Colonic mucosa (tissue), 4 donors: ENCODE results near the gene HNRNPL. TPM values are rescaled to one million over a fixed set of nuclear protein-coding genes. Genes with fewer than 3 reads are reported as not detected.

Experiments
- DNase-seq: peaks from one replicate; pipeline ENCODE4 v3.0.0-alpha.2; 2020
- H3K27ac ChIP-seq: fragments of 200-600 bp; one replicate; pipeline ENCODE4 v1.8.0; 2021
- H3K27me3 ChIP-seq: fragments of 200-600 bp; one replicate; pipeline ENCODE4 v1.8.0; 2021
- H3K36me3 ChIP-seq: fragments of 200-600 bp; one replicate; pipeline ENCODE4 v1.8.0; 2021
- H3K4me1 ChIP-seq: fragments of 200-600 bp; one replicate; pipeline ENCODE4 v1.8.0; 2021; ENCODE audit warnings: mild to moderate bottlenecking
- H3K4me3 ChIP-seq: fragments of 200-600 bp; one replicate; pipeline ENCODE4 v1.8.0; 2021
- H3K9ac ChIP-seq, 2 donors: one replicate each; pipeline ENCODE4 v1.7.0; 2013; ENCODE audit warnings: control low read depth in 2 of 2, low read depth in 2 of 2, low read length in 2 of 2
- H3K9me3 ChIP-seq: fragments of 200-600 bp; one replicate; pipeline ENCODE4 v1.8.0; 2021
- CTCF ChIP-seq: fragments of 200-600 bp; IDR thresholded peaks from one replicate; pipeline ENCODE4 v1.8.0; 2022; ENCODE audit warnings: antibody characterized with exemption, mild to moderate bottlenecking
- intact Hi-C: fragments of 100-400 bp; cut with DNase I; formaldehyde crosslinking; loops from one replicate; pipeline ENCODE4 v1.14.1; 2022
- total RNA-seq, 2 donors: library from RNA; stranded (reverse); fragmentation: NEBNext Ultra II Directional in 1 of 2; extraction: Animal tissue kit (Norgen Biotek cat#: 25700) in 1 of 2; gene quantifications; one replicate each; pipeline ENCODE4 v1.2.1, GENCODE V29; 2021
- donor health status: healthy.
- donor health status: DM: no; HTN: no; CAD: no.
- donor health status: DM: no; HTN: no; CAD: no.

Gene HNRNPL
- 100 to 1,000 TPM; 305 to 418 TPM for total RNA-seq

GRCh38 chr19:38849860-38850435 is at the start of gene HNRNPL:
HNRNPL (minus strand) TSS chr19:38849986; CDS start chr19:38849966, 20 bp downstream.
- peak within 1 kb of the TSS; percentile 86 for H3K4me3 ChIP-seq
- H3K4me1 ChIP-seq, result peaks cover 6% of the 10 kb centered on the region
- peak within 1 kb of the TSS; percentile 100 for H3K27ac ChIP-seq
- peak; percentile 100 for DNase-seq
- H3K9ac ChIP-seq, result peak within 1 kb of the TSS; percentile 91 to 100
- peak; percentile 52 for TF ChIP-seq CTCF
- H3K9me3 ChIP-seq, result no peaks in the 10 kb centered on the region
- H3K36me3 ChIP-seq, result peaks cover 21% of the 10 kb centered on the region
- no peaks in the 10 kb centered on the region for H3K27me3 ChIP-seq
- intact Hi-C loops, result loop anchor here (5.0 kb wide), 1 partner anchor 38 kb away; the partner anchor contains the start of gene LGALS4

GRCh38 chr19:38898788-38899446 is 49.1 kb upstream of the HNRNPL start:
- peak overlapping the region; percentile 90 for H3K4me3 ChIP-seq
- H3K36me3 ChIP-seq, result no peaks in the 10 kb centered on the region
- intact Hi-C loops, result no loop called here
- no peaks in the 10 kb centered on the region for H3K4me1 ChIP-seq
- peak; percentile 40 for DNase-seq
- H3K27ac ChIP-seq, result peak overlapping the region; percentile 81
- peak overlapping the region; percentile 86 to 95 for H3K9ac ChIP-seq
- no peaks in the 10 kb centered on the region for H3K9me3 ChIP-seq
- TF ChIP-seq CTCF, result no peak
- no peaks in the 10 kb centered on the region for H3K27me3 ChIP-seq

GRCh38 chr19:38894968-38895367 is 45.2 kb upstream of the HNRNPL start:
- no peaks in the 10 kb centered on the region for H3K27me3 ChIP-seq
- no peak for TF ChIP-seq CTCF
- no peak for DNase-seq
- intact Hi-C loops, result no loop called here
- H3K4me1 ChIP-seq, result no peaks in the 10 kb centered on the region
- H3K36me3 ChIP-seq, result no peaks in the 10 kb centered on the region
- H3K4me3 ChIP-seq, result no peak overlapping the region
- H3K9me3 ChIP-seq, result no peaks in the 10 kb centered on the region
- no peak overlapping the region for H3K9ac ChIP-seq
- no peak overlapping the region for H3K27ac ChIP-seq

GRCh38 chr19:38893341-38893771 is 43.6 kb upstream of the HNRNPL start:
- Histone ChIP-seq H3K4me3 (no peak overlapping the region), H3K27ac (no peak overlapping the region), H3K9me3 (no peaks in the 10 kb centered on the region), H3K27me3 (no peaks in the 10 kb centered on the region), H3K4me1 (no peaks in the 10 kb centered on the region), H3K36me3 (no peaks in the 10 kb centered on the region), H3K9ac (no peak overlapping the region)
- DNase-seq, result no peak
- TF ChIP-seq CTCF, result no peak
- intact Hi-C loops, result no loop called here

- intact Hi-C loops, result no loop called here
- no peaks in the 10 kb centered on the region for H3K36me3 ChIP-seq
- H3K27ac ChIP-seq, result no peak overlapping the region
- H3K4me1 ChIP-seq, result no peaks in the 10 kb centered on the region
- H3K4me3 ChIP-seq, result no peak overlapping the region
- no peaks in the 10 kb centered on the region for H3K27me3 ChIP-seq
- H3K9ac ChIP-seq, result no peak overlapping the region
- DNase-seq, result no peak
- H3K9me3 ChIP-seq, result no peaks in the 10 kb centered on the region
- no peak for TF ChIP-seq CTCF
These were observed 43.1 kb upstream of the HNRNPL start for GRCh38 chr19:38892841-38893240.
